Erythroblast (primary cell): ENCODE data around the gene BABAM2.

ENCODE experiments used
- GATA1 ChIP-seq: IDR thresholded peaks from 2 replicates; pipeline ENCODE4 v1.6.1; 2011; ENCODE audit warnings: low read depth, mild to moderate bottlenecking, control low read depth, low read length, moderate library complexity
- POLR2A ChIP-seq: IDR thresholded peaks from 2 replicates; pipeline ENCODE4 v1.6.1; 2011; ENCODE audit warnings: mild to moderate bottlenecking, low read length

DNA sequence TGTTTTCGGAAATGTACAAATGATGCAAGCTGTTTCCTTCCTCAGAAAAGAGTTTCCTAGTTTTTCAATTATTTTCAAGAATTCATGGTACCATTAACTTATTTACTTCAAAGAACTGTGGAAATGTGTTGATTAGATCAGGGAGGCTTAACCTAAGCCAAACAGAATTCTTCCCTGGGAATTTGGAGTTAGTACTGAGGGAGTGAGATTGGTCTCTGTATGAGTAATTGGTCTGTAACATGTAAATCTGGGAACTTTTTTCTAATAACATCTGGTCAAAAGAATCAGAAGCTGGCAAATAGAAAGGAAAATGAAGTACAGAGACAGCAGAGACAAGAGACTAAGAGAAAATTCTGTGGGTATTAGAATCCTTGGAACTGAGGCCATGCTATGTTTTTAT, 145.8 kb downstream of the BABAM2 start:
- TF ChIP-seq POLR2A (no peak), GATA1 (no peak)
